Eye (tissue), 1 donor: ENCODE data around the gene GPR89A.
"Not testable (repeated sequence)": the region's sequence is repeated elsewhere in the genome, so short reads cannot be mapped to it uniquely, and the experiment has no call there.

ENCODE experiments used
- DNase-seq: peaks from one replicate; pipeline ENCODE4 v3.0.0-alpha.2; 2015

GPR89A gene

DNA sequence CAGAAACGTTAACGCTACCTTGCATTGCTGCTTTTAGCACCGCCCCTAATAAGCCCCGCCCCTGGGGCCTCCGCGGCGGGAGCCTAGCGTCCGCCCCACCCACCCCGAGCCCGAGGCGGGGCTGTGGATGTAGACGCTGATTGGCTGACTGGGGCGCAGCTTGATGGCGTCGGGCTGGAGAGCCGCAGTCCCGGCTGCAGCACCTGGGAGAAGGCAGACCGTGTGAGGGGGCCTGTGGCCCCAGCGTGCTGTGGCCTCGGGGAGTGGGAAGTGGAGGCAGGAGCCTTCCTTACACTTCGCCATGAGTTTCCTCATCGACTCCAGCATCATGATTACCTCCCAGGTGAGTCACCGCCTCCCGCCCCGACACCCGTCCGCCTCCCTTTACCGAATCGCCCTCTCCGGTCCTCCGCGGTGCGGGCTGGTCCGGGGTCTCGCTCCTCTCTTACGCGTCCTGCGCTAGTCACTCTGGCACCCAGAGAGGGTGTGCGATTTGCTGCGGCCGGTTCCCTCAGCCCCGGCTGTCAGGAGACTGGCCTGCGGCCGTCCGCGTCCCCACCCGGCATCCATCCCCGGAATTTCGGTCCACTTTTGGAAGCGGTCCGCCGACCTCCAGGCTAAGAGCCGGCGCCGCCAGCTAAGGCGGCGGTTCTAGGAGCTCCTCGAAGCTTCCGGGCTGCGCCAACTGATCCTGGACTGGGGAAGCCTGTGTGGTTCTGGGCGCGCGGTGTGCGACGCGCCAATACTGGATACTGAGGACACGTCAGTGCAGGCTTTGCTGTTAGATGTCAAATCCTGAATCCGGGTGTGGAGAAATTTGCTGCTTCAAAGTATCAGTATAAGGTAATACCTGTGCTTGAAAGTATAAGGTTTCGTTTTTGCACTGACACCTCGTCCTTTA, at the start of gene GPR89A:
Gene GPR89A (plus strand): TSS at position 156 of the 901 bp plus-strand sequence. CDS start 146 bp downstream, at position 302.
- peak; percentile 97 for DNase-seq

DNA sequence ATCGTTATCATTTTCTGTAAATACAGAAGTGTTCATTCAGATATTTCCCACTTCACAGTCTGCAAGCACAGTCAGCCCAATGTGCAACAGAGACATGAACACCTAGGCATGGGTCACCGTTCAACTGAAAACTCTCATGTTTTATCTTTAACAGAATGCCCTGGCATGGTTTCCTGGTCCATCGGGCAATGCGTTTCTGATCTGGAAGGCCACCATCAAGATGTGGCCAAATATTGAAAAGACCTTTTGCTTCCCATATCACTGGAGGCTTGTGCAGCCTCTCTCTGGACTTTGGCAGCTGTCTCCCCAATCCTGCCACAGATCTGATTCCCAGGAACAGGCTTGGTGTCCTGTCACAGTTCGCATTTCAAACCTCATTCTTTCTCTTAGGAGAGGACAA, 21.0 kb upstream of the GPR89A start:
- not testable (repeated sequence) for DNase-seq

DNA sequence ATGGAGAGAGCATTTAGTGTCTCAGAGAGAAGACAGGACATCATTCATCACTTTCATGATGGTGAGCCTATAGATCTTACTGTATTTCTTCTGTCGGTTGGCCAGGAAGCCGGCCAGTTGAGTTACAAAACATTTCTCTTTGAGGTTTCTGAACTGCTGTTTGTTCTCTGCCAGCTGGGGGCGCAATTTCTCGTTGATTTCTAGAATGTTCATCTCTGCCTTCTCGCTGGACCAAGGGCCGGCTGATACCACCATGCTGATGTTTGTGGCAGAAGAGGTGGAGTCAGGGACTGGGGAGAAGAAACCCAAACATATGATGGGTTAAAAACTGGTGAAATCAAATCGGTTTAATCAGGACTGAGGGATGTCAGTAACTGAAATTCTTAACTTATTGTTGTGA, 17.0 kb upstream of the GPR89A start:
- DNase-seq, result not testable (repeated sequence)

DNA sequence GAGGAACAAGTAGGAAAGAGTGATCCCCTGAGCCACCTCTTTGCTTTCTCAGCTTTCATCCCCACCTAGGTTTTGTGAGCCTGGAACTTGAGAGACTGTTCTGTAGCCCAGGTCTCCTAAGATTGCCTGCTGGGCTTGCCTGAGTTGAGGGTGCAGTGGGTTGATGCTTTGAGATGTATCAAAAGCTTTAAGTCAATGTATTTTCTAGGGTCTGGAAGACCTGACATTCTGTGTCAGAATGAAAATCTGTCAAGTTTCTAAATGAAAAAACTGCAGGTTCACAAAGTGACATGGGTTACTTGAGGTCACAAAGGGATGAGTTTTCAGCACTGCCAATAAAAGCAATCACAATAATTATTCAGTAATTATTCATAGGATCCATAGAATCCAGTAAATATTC, 15.4 kb upstream of the GPR89A start:
- DNase-seq, result not testable (repeated sequence)

DNA sequence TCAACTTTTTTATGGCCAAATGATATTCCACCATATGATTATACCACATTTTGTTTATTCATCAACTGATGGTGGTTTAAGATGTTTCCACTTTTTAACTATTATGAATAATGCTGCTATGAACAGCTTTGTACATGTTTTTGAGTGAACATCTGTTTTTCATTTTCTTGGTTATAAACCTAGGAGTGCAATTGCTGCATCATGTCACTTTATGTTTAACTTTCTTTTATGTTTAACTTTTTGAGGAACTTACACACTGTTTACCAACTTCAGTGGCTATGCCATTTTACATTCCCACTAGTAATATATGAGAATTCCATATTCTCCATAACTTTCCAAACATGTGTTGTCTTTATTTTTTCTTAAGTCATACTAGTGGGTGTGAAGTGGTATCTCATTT, 12.4 kb upstream of the GPR89A start:
- DNase-seq, result not testable (repeated sequence)

DNA sequence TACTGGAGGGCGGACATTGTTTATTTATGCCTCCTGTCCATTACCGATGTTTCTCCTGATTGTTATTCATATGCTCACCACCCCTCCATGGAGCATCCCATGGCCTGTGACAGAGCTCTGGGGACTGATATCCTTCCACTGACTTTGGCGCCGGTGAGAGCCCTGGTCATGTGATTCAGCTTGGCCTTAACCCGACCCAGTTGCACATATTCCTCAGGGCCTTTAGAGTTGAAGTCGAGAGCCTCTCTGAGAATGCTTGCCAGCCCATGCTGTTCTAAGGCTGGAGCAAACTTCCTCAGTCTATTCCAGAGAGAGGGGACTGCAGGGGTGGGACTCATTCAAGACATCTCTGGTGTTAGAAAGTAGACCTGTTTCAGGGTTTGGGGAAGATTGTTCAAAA, 11.6 kb upstream of the GPR89A start:
- DNase-seq, result not testable (repeated sequence)

DNA sequence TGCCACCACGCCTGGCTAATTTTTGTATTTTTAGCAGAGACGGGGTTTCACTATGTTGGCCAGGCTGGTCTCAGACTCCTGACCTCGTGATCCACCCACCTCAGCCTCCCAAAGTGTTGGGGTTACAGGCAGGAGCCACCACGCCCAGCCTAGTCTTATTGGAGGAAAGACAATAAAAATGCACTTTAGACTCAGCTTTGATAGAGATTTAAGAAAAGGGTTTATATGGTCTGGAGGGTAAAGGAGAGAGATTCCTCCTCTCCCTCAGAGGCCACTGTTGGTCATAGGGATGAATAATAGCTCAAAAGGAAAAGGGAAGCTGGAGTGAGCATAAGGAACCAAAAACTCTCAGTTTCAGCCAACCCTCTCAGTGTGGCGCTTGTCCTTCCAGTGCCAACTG, 8.4 kb upstream of the GPR89A start:
- DNase-seq, result not testable (repeated sequence)

DNA sequence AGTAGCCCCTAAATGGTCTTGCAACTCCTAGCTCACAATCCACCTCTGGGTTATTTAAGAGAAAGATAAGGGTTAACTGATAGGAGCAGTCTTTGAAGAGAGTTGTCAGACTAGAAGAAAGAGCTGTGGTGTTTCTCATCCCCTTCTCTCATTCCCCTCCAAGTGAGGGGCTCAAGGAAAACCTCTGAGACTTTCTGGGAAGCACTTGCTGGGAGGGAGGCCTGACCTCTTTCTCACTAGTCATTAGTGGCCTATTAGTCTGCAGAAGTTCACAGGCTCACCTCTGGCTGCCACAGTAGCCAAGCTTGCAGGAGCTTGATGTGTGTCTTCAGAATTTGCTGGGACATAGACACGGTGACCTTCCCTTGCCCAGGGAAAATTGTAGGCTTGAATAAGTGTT, 6.2 kb upstream of the GPR89A start:
- DNase-seq, result peak; percentile 5

DNA sequence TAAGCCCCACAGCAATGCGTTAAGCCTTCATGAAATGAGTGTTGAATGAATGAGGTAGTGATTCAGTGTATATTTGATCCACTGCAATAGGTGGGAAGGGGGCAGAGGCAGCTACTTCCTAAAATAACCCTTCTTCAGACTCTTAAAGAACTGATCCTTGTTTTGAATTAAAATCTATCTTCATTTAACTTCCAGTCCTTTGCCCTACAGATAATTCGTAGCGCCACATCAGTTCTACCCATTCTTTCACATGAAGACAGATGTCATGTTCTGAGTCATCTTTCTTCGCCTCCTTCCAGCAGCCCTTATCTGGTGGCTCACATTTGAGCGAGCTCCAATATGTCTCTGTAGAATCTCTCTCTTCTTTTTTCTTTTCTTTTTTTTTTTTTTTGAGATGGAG, 948 bp upstream of the GPR89A start:
- DNase-seq, result not testable (repeated sequence)

DNA sequence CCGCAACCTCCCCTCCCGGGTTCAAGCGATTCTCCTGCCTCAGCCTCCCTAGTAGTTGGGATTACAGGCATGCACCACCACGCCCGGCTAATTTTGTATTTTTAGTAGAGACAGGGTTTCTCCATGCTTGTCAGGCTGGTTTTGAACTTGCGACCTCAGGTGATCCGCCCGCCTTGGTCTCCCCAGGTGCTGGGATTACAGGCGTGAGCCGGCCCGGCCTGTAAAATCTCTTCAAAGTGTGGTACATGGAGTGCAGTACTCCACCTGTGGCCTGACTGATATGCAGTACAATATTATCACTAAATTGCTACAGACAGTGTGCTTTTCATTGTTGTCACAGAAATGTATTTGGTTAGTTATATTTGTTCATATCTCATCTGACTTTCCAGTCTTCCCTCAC, 499 bp upstream of the GPR89A start:
- not testable (repeated sequence) for DNase-seq

DNA sequence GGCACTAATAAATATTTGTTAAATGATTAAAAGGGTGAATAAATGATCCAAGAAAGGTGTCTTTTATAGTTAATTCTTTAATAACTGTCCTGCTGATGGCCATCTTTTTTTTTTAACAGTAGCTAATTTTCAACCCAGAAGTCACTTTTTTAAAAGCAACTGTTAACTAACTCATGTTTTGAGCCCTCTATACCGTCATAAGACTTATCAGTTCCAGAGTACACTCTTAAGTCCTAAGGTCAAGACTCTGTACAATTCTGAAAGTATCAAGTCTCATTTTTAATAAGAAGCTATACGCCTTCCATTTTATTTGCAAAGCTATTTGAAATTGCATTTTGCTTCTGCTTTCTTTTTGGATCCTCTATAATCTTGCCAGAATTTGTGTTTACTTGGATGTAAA, 3.0 kb downstream of the GPR89A start:
- not testable (repeated sequence) for DNase-seq

DNA sequence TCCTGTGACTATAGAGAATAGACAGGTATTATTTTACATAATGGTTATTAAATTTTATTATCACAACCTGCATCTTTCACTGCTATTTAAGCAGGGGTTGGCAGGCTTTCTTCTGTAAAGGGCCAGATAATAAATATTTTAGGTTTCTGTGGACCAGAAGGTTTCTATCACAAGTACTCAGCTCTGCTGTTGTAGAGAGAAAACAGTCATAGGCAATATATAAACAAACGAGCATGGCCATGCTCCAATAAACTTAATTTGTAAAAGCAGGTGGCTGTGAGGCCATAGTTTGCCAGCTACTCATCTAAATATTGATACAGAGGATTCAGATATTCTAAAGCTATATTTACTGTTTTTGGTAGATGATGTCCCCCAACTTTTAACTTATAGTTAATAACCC, 12.3 kb downstream of the GPR89A start:
- DNase-seq, result not testable (repeated sequence)

DNA sequence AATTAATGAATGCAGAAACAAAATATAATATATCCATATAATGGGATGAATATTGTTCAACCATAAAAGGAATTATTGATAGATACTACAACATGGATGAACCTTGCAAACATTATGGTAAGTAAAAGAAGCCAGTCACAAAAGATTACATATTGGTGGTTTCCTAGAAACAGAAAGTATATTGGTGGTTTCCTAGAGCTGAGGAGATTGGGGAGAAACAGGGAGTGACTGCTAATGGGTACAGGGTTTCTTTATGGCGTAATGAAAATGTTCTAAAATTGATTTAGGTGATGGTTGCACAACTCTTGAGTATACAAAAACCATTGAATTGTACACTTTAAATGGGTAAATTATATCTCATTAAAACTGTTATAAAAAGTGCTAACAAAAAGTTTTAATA, 14.4 kb downstream of the GPR89A start:
- not testable (repeated sequence) for DNase-seq

DNA sequence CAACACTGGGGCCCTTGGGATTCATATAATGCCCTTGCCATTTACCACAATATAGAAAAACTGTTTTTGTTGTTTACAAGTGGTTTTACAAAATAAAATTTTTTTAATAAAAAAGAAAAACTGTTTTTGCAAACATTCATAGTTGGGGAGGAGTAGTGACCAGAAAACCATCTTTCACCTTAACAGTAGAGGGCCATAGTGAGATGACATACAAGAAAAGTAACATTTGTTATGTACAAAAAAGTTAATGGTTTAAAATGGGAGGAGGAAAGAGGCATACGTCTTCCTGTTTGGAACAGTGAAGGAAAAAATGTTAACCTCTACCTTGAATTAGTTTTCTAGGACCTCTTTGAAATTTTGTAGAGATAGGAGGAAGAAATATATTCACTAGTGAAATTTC, 28.4 kb downstream of the GPR89A start:
- DNase-seq, result not testable (repeated sequence)

DNA sequence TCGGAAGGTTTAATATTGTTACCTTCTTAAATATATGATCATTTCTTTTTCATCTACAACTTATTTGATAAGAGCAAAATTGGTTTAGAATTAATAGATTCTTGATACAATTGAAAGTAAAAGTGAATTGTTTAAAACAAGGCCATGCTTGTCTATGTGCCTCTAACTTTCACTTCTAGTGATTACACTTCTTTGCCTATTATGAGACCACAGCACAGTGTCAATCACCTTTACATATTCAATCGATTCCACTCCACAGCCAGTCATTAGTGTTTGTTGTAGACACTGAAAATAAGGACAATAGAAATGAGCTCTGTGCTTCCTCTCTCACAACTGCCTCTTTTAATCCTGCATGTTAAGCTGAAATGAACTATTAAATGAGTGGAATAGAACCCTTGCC, 34.1 kb downstream of the GPR89A start:
- not testable (repeated sequence) for DNase-seq

DNA sequence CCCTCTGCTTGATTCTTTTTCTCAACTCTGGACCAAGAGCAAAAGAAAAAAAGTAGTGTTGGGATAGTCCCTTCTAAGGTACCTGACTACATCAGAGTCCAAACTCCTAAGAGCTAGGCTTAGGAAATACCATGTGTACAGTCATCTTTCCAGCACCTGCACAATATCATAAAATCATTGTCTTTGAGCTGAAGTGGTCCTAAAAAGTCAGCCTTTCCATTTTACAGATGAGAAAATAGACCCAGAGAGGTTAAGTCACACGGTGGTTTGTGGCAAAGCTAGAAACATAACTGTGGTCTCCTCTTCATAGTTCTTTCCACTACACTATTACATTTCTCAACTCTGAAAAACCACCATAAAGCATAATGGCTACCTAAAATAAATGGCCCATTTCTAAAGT, 36.2 kb downstream of the GPR89A start:
- DNase-seq, result not testable (repeated sequence)

DNA sequence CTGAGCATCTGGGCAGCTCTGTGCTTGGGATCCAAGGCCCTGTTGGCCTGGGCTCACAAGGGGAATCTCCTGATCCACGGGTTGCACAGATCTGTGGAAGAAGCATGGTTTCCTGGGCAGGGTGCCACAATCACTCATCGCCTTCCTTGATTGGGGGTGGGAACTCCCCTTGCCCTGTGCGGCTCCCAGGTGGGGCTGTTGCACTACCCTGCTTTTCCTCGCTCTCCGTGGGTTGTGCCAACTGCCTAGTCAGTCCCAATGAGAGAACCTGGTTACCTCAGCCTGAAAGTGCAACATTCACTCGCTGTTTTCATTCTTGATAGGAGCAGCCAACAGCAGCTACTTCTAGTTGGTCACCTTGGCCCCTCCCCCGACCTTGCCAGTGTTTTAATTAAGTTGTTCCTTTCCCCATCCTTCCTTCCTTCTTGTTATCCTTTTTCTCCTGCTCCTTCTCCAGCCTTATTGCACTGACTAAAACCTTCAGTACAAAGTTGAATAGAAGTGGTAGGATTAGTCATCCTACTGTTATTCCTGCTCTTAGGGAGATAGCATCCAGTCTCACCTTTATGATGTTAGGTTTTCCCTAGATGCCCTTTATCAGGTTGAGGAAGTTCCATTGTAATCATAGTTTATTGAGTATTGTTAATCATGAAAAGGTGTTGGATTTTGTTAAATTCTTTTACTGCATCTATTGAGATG, 48.6 kb downstream of the GPR89A start:
- DNase-seq, result not testable (repeated sequence)

DNA sequence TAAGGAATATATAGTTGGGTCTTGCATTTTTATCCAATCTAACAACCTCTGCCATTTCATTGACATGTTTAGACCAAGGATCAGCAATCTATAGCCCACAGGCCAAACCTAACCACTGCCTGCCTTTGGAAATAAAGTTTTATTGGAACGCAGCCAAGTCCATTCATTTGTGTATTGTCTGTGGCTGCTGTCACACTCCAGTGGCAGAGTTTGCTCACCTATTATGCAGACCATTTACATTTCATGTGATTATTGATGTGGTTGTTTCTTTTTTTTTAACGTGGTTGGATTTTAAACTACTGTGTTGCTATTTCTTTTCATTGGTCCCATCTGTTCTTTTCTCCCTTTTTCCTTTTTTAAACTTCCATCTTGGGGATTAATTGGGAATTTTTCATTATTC, 54.7 kb downstream of the GPR89A start:
- not testable (repeated sequence) for DNase-seq

DNA sequence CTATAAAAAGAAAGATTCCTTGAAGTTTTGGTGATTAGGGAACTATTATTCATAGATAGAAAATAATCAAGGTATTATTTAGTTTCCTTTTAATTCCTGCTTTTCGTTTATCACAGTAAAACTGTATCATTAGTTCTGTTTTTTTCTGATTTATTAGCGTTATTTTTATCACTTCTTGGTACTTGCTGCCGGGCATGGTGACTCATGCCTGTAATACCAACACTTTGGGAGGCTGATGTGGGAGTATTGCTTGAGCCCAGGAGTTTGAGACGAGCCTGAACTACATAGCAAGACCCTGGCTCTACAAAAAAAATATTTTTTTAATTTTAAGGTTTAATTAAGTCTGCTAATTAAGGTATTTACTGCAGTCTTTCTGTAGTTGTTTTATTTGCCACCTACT, 57.2 kb downstream of the GPR89A start:
- not testable (repeated sequence) for DNase-seq

DNA sequence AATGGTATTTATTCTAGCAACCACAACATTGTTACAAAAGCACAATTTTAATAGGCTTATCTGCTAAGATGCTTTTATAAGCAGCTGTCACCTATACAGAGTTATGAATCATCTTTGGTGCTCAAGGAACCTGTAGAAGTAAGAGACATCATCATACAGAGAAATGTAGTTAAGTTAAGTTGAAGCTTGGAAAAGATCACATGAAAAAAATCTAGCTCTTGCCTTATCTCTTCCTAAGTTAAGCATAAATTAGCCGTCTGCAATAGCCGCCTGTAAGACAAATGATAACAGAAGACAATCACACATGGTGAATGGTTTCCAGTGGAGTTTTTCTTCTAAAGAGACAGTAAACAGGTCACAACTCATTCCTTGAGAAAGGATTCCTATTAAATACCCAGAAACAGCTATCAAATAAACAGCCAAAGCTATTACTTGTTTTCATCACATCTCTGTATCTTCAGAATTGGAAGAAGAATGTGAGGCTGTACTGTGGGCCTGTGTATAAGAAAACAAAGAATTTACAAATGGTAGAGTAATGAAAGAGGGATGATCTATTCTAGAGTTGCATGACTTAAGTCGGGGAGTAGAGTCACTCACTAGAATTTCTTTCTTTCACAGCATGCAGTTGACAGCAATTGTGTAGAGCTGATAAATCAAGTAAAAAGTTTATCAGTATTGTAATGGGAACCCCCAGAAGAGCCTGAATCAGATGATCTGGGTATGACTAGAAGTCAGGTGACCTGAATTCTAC, 63.4 kb downstream of the GPR89A start:
- not testable (repeated sequence) for DNase-seq

DNA sequence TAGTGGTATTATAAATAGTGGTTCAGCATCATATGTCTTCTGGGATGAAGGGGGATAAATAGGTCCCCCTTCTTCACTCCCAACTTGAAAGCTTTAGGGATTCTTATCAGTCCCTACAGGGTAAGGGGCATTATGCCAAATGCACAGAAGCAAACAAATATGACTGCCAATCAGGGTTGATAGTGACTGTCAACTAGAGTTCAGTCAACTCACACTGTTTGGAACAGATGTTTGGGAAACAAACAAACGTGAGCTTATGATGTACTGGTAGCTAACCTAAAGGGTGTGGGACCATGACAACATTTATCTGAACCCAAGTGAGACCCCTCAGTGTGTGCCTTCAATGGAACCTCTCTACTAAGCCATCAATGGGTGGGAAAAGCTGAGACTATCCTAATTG, 65.4 kb downstream of the GPR89A start:
- not testable (repeated sequence) for DNase-seq

DNA sequence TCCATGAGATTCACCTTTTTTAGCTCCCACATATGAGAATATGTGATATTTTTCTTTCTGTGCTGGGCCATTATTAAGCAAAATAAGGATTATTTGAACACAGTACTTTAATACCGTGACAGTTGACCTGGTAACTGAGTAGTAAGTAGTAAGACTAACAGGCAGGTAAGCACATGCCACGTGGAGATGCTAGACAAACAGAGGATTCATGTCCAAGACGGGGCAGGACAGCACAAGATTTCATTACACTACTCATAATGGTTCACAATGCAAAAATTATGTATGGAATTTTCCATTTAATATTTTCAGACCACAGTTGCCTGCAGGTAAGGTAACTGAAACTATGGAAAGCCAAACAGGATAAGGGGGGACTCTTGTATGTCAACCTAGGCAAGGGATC, 77.1 kb downstream of the GPR89A start:
- DNase-seq, result not testable (repeated sequence)

DNA sequence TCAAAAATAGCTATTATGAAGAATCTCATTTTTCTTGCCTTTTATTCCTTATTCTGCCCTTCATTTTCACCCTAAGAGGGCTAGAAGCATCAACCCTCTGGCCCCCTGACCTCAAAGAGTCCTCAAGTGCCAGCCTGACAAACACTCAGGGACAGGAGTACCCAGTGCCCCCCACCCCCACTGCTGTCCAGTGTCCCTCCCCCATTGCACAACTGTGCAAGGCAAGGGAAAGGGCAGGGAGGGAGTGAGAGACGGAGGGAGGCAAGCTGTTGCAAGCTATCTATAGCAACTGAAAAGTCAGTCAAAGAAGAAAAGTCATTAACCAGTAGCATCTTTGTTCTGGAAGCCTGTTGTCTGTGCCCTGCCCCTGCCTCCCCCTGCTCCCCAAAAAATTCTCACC, 78.3 kb downstream of the GPR89A start:
- not testable (repeated sequence) for DNase-seq
